Psoas muscle (tissue), 8 donors: ENCODE data around the gene GET4. TPM values are rescaled to one million over a fixed set of nuclear protein-coding genes. Genes with fewer than 3 reads are reported as not detected.
"Not testable (repeated sequence)": the region's sequence is repeated elsewhere in the genome, so short reads cannot be mapped to it uniquely, and the experiment has no call there.

Experiments used
- ATAC-seq, 4 donors: fragments of 200-7000 bp; cut with Tn5 transposase; one replicate each; pipeline ENCODE4 v1.9.1; 2020; ENCODE audit warnings: moderate library complexity in 3 of 4, mild to moderate bottlenecking in 2 of 4
- DNase-seq, 2 donors: peaks; one replicate each; pipeline ENCODE4 v3.0.0-alpha.2; 2020
- H3K27ac ChIP-seq: fragments of 200-600 bp; one replicate; pipeline ENCODE4 v1.8.0; 2022
- H3K27me3 ChIP-seq, 3 donors: fragments of 200-600 bp in 1 of 3; one replicate each; pipeline versions ENCODE4 v1.6.1 to v1.8.0; 2013 to 2022; ENCODE audit warnings: low read length in 2 of 3, mild to moderate bottlenecking in 2 of 3, moderate library complexity in 1 of 3; ENCODE audit not compliant: insufficient read depth in 3 of 3
- H3K36me3 ChIP-seq, 2 donors: fragments of 200-600 bp in 1 of 2; one replicate each; pipeline versions ENCODE4 v1.6.1 to v1.8.0; 2013 to 2022; ENCODE audit warnings: low read depth in 1 of 2, mild to moderate bottlenecking in 1 of 2, moderate library complexity in 1 of 2; ENCODE audit not compliant: insufficient read depth in 1 of 2
- H3K4me1 ChIP-seq: fragments of 200-600 bp; one replicate; pipeline ENCODE4 v1.8.0; 2022
- H3K4me3 ChIP-seq: fragments of 200-600 bp; one replicate; pipeline ENCODE4 v1.8.0; 2022; ENCODE audit warnings: mild to moderate bottlenecking
- H3K9me3 ChIP-seq: fragments of 200-600 bp; one replicate; pipeline ENCODE4 v1.8.0; 2022
- CTCF ChIP-seq: fragments of 200-600 bp; IDR thresholded peaks from one replicate; pipeline ENCODE4 v1.8.0; 2022; ENCODE audit warnings: antibody characterized with exemption
- WGBS, 3 donors: extraction: QIAGEN DNeasy Blood & Tissue Kit; methylation state at CpG; one replicate each; pipeline versions ENCODE4 v1.1.6 to v1.1.7; 2013; 5-methylcytosine and 5-hydroxymethylcytosine counted together
- intact Hi-C, 2 donors: fragments of 100-400 bp; cut with DNase I; formaldehyde crosslinking; loops; one replicate each; pipeline versions ENCODE4 v1.11.0 to v1.14.2; 2022
- polyA plus RNA-seq, 3 donors: library from polyadenylated mRNA; stranded (reverse); fragments of 200-250 nt; gene quantifications; one replicate each; pipeline ENCODE4 v1.2.3, GENCODE V29; 2013
- total RNA-seq, 4 donors: library from RNA; stranded (reverse); fragmentation: NEBNext Ultra II Directional in 2 of 4; extraction: Animal tissue kit (Norgen Biotek cat#: 25700) in 2 of 4; gene quantifications; one replicate each; pipeline versions ENCODE4 v1.2.1 to v1.2.4, GENCODE V29; 2021 to 2023
- donor health status: healthy with polysubstance abuse.
- donor health status: DM: no; HTN: no; CAD: no; lungs with moderate emphysema.
- donor health status: Bipolar disorder and iron deficiency.
- donor health status: healthy.
- donor health status: DM: yes; HTN: yes; CAD: no.
- donor health status: DM: no; HTN: no; CAD: no.
- donor health status: DM: no; HTN: no; CAD: no.
- donor health status: DM: yes; HTN: yes; CAD: no.

GET4 gene
- total and polyA plus RNA-seq, 7 donors = 27.3 to 51.1 (median 36.8) TPM

- WGBS, 3 donors = 78 to 84% (median 83%) methylated on average over 14 of the region's 14 CpGs
- no peaks in the 10 kb centered on the region for H3K27me3 ChIP-seq
- no peaks in the 10 kb centered on the region for H3K9me3 ChIP-seq
- ATAC-seq = no peak
- no peak for DNase-seq
- H3K27ac ChIP-seq = peak overlapping the region; percentile 23
- intact Hi-C loops = loop anchor here in 1 of 2 donors (5.0 kb wide), 1 partner anchor 47 kb away; no protein-coding TSS in a partner anchor
- TF ChIP-seq CTCF = no peak
- no peak overlapping the region for H3K4me3 ChIP-seq
- H3K36me3 ChIP-seq = peaks cover 2 to 87% of the 10 kb centered on the region in 2 donors
- peaks cover 25% of the 10 kb centered on the region for H3K4me1 ChIP-seq
Measured at GRCh38 chr7:869348-869747, 7.0 kb upstream of the GET4 start.

- Histone ChIP-seq H3K9me3 (no peaks in the 10 kb centered on the region), H3K4me3 (no peak overlapping the region), H3K27me3 (no peaks in the 10 kb centered on the region), H3K36me3 (peaks cover 2 to 76% of the 10 kb centered on the region in 2 donors), H3K4me1 (peaks cover 26% of the 10 kb centered on the region), H3K27ac (peak overlapping the region; percentile 71)
- ATAC-seq (no peak), DNase-seq (no peak)
- 55 to 67% (median 61%) methylated on average over 14 of the region's 14 CpGs for WGBS, 3 donors
- intact Hi-C loops = loop anchor here (2.0 to 10.0 kb wide), 3 partner anchors 35 to 547 kb away; no protein-coding TSS in a partner anchor
- TF ChIP-seq CTCF = no peak
Measured at GRCh38 chr7:871900-872537, 4.3 kb upstream of the GET4 start.

GRCh38 chr7:872685-873084 lies 3.7 kb upstream of the GET4 start:
- H3K4me1 ChIP-seq = peaks cover 19% of the 10 kb centered on the region
- H3K27me3 ChIP-seq, H3K4me3 ChIP-seq, DNase-seq, ATAC-seq, H3K9me3 ChIP-seq: not testable (repeated sequence)
- intact Hi-C loops = loop anchor here (1.0 to 10.0 kb wide), 4 partner anchors 35 to 548 kb away; no protein-coding TSS in a partner anchor
- peak overlapping the region; percentile 71 for H3K27ac ChIP-seq
- WGBS, 3 donors = 73 to 82% (median 80%) methylated on average over 19 of the region's 19 CpGs
- H3K36me3 ChIP-seq = peaks cover 2 to 70% of the 10 kb centered on the region in 2 donors

- WGBS, 3 donors = 30 to 33% (median 31%) methylated on average over 18 of the region's 18 CpGs
- peak; percentile 76 to 91 for DNase-seq
- H3K4me1 ChIP-seq = peaks cover 18% of the 10 kb centered on the region
- H3K27me3 ChIP-seq = no peaks in the 10 kb centered on the region
- H3K4me3 ChIP-seq = no peak overlapping the region
- peak; percentile 43 to 64 (median 52) for ATAC-seq
- H3K27ac ChIP-seq = peak overlapping the region; percentile 71
- H3K36me3 ChIP-seq = peaks cover 2 to 63% of the 10 kb centered on the region in 2 donors
- no peaks in the 10 kb centered on the region for H3K9me3 ChIP-seq
- intact Hi-C loops = loop anchor here (1.0 to 10.0 kb wide), 5 partner anchors 36 to 549 kb away; no protein-coding TSS in a partner anchor
- TF ChIP-seq CTCF = peak; percentile 94
Measured at GRCh38 chr7:873367-874002, 2.9 kb upstream of the GET4 start.

- H3K27me3 ChIP-seq = no peaks in the 10 kb centered on the region
- peak overlapping the region; percentile 71 for H3K27ac ChIP-seq
- intact Hi-C loops = loop anchor here (2.0 to 10.0 kb wide), 3 partner anchors 37 to 549 kb away; no protein-coding TSS in a partner anchor
- peaks cover 2 to 59% of the 10 kb centered on the region in 2 donors for H3K36me3 ChIP-seq
- no peak for TF ChIP-seq CTCF
- ATAC-seq = no peak
- no peak for DNase-seq
- no peaks in the 10 kb centered on the region for H3K9me3 ChIP-seq
- H3K4me3 ChIP-seq = no peak overlapping the region
- H3K4me1 ChIP-seq = peaks cover 25% of the 10 kb centered on the region
- 75 to 84% (median 81%) methylated on average over 9 of the region's 9 CpGs for WGBS, 3 donors
Measured at GRCh38 chr7:874031-874749, 2.2 kb upstream of the GET4 start.
